SK-N-SH treated with all-trans-retinoic acid at 6 μM for 48 hours (cell line): ENCODE results near the gene METTL17.

Experiments used
- ATAC-seq: fragments of 200-7000 bp; cut with Tn5 transposase; 3 replicates; pipeline ENCODE4 v1.9.1; 2020; ENCODE audit warnings: mild to moderate bottlenecking, moderate library complexity
- ARNTL ChIP-seq: fragments of 450-650 bp; formaldehyde crosslinking; IDR thresholded peaks from 2 replicates; pipeline ENCODE4 v1.5.0; 2020; ENCODE audit warnings: low read depth, mild to moderate bottlenecking, moderate library complexity, borderline replicate concordance
- BACH2 ChIP-seq: fragments of 250-450 bp; sonication (Bioruptor Pico); IDR thresholded peaks from 2 replicates; pipeline ENCODE4 v1.9.0; 2021; ENCODE audit warnings: mild to moderate bottlenecking, borderline replicate concordance
- CSDC2 ChIP-seq: fragments of 250-450 bp; sonication (Bioruptor Pico); IDR thresholded peaks from 2 replicates; pipeline ENCODE4 v1.5.0; 2020; ENCODE audit warnings: mild to moderate bottlenecking, moderate library complexity
- ESRRG ChIP-seq: fragments of 250-450 bp; sonication (Bioruptor Pico); IDR thresholded peaks from 2 replicates; pipeline ENCODE4 v1.6.1; 2021; ENCODE audit warnings: mild to moderate bottlenecking
- GLIS3 ChIP-seq: fragments of 250-450 bp; sonication (Bioruptor Pico); IDR thresholded peaks from 2 replicates; pipeline ENCODE4 v1.5.0; 2020; ENCODE audit warnings: mild to moderate bottlenecking, moderate library complexity
- ISL1 ChIP-seq: fragments of 250-450 bp; sonication (Bioruptor Pico); IDR thresholded peaks from 2 replicates; pipeline ENCODE4 v2.1.2; 2022; ENCODE audit warnings: mild to moderate bottlenecking, moderate library complexity
- OSR1 ChIP-seq: fragments of 250-450 bp; sonication (Bioruptor Pico); IDR thresholded peaks from 2 replicates; pipeline ENCODE4 v1.8.0; 2022; ENCODE audit warnings: moderate library complexity, mild to moderate bottlenecking, inconsistent platforms
- POU6F1 ChIP-seq: fragments of 250-450 bp; sonication (Bioruptor Pico); IDR thresholded peaks from 2 replicates; pipeline ENCODE4 v1.8.0; 2021; ENCODE audit warnings: low read depth, mild to moderate bottlenecking, moderate library complexity, borderline replicate concordance
- PPARA ChIP-seq: fragments of 250-450 bp; sonication (Bioruptor Pico); IDR thresholded peaks from 2 replicates; pipeline ENCODE4 v1.5.0; 2020; ENCODE audit warnings: mild to moderate bottlenecking, borderline replicate concordance
- RARB ChIP-seq: fragments of 250-450 bp; sonication (Bioruptor Pico); IDR thresholded peaks from 2 replicates; pipeline ENCODE4 v1.8.0; 2021; ENCODE audit warnings: mild to moderate bottlenecking, moderate library complexity
- SNAI2 ChIP-seq: fragments of 250-450 bp; sonication (Bioruptor Pico); IDR thresholded peaks from 2 replicates; pipeline ENCODE4 v1.5.0; 2020; ENCODE audit warnings: mild to moderate bottlenecking, moderate library complexity
- TCF4 ChIP-seq: fragments of 250-450 bp; sonication (Bioruptor Pico); IDR thresholded peaks from 2 replicates; pipeline ENCODE4 v1.8.0; 2021; ENCODE audit warnings: mild to moderate bottlenecking, moderate library complexity, borderline replicate concordance
- TOX ChIP-seq: fragments of 250-450 bp; sonication (Bioruptor Pico); IDR thresholded peaks from 2 replicates; pipeline ENCODE4 v1.8.0; 2021; ENCODE audit warnings: mild to moderate bottlenecking, moderate library complexity, borderline replicate concordance
- ZC3H10 ChIP-seq: fragments of 250-450 bp; sonication (Bioruptor Pico); IDR thresholded peaks from 2 replicates; pipeline ENCODE4 v1.5.1; 2021; ENCODE audit warnings: mild to moderate bottlenecking, moderate library complexity
- ZFP30 ChIP-seq: fragments of 450-650 bp; formaldehyde crosslinking; IDR thresholded peaks from 2 replicates; pipeline ENCODE4 v1.5.0; 2022; ENCODE audit warnings: mild to moderate bottlenecking, moderate library complexity
- ZNF565 ChIP-seq: fragments of 450-650 bp; formaldehyde crosslinking; conservative IDR thresholded peaks from 2 replicates; pipeline ENCODE4 v1.5.0; 2020; ENCODE audit warnings: low read depth, mild to moderate bottlenecking, moderate library complexity
- ZNF70 ChIP-seq: fragments of 450-650 bp; formaldehyde crosslinking; IDR thresholded peaks from 2 replicates; pipeline ENCODE4 v1.5.0; 2020; ENCODE audit warnings: mild to moderate bottlenecking, moderate library complexity
- ZNF8 ChIP-seq: fragments of 450-650 bp; formaldehyde crosslinking; IDR thresholded peaks from 2 replicates; pipeline ENCODE4 v1.5.0; 2020; ENCODE audit warnings: mild to moderate bottlenecking, moderate library complexity
- TF ChIP-seq, protein P1 (sequence below): fragments of 250-450 bp; sonication (Bioruptor Pico); IDR thresholded peaks from 2 replicates; pipeline ENCODE4 v1.8.0; 2020; ENCODE audit warnings: mild to moderate bottlenecking, moderate library complexity, borderline replicate concordance
- TF ChIP-seq, protein P2 (sequence below): fragments of 250-450 bp; sonication (Bioruptor Pico); IDR thresholded peaks from 2 replicates; pipeline ENCODE4 v1.5.1; 2021; ENCODE audit warnings: mild to moderate bottlenecking, moderate library complexity
- TF ChIP-seq, protein P3 (sequence below): fragments of 250-450 bp; sonication (Bioruptor Pico); IDR thresholded peaks from 2 replicates; pipeline ENCODE4 v1.5.0; 2020; ENCODE audit warnings: mild to moderate bottlenecking, moderate library complexity

METTL17 gene

GRCh38 chr14:21042918-21043317, 53.1 kb downstream of the METTL17 start:
- no peak for ATAC-seq

DNA sequence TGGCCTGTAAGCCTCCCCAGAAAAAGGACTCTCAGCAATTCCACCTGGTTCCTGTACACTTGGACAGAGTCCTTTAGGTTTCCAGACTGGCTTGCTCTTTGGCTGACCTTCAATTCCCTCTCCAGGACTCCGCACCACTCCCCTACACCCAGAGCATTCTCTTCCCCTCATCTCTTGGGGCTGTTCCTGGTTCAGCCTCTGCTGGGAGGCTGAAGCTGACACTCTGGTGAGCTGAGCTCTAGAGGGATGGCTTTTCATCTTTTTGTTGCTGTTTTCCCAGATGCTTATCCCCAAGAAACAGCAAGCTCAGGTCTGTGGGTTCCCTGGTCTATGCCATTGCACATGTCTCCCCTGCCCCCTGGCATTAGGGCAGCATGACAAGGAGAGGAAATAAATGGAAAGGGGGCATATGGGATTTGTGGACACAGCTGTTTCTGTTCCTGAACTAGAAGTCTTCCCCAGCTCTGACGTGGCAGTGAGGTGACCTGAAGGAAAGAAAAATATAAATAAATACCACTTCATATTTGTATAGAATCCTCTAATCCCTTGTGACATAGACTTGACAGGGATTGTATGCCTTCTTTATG, 53.7 kb downstream of the METTL17 start:
- no peak for ATAC-seq
- TF ChIP-seq TOX (CRISPR knock-in tag) (no peak), ISL1 (no peak), ZFP30 (CRISPR knock-in tag) (no peak), ESRRG (CRISPR knock-in tag) (no peak), ARNTL (CRISPR knock-in tag) (no peak), ZNF565 (CRISPR knock-in tag) (no peak), POU6F1 (CRISPR knock-in tag) (no peak), RARB (CRISPR knock-in tag) (no peak), BACH2 (CRISPR knock-in tag) (no peak), PPARA (CRISPR knock-in tag) (no peak), SNAI2 (CRISPR knock-in tag) (no peak), ZNF70 (CRISPR knock-in tag) (no peak), OSR1 (CRISPR knock-in tag) (no peak), ZNF8 (CRISPR knock-in tag) (no peak), ZC3H10 (no peak)
- TF ChIP-seq, protein P1, sequence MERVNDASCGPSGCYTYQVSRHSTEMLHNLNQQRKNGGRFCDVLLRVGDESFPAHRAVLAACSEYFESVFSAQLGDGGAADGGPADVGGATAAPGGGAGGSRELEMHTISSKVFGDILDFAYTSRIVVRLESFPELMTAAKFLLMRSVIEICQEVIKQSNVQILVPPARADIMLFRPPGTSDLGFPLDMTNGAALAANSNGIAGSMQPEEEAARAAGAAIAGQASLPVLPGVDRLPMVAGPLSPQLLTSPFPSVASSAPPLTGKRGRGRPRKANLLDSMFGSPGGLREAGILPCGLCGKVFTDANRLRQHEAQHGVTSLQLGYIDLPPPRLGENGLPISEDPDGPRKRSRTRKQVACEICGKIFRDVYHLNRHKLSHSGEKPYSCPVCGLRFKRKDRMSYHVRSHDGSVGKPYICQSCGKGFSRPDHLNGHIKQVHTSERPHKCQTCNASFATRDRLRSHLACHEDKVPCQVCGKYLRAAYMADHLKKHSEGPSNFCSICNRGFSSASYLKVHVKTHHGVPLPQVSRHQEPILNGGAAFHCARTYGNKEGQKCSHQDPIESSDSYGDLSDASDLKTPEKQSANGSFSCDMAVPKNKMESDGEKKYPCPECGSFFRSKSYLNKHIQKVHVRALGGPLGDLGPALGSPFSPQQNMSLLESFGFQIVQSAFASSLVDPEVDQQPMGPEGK (CRISPR knock-in tag), result no peak
- TF ChIP-seq, protein P2, sequence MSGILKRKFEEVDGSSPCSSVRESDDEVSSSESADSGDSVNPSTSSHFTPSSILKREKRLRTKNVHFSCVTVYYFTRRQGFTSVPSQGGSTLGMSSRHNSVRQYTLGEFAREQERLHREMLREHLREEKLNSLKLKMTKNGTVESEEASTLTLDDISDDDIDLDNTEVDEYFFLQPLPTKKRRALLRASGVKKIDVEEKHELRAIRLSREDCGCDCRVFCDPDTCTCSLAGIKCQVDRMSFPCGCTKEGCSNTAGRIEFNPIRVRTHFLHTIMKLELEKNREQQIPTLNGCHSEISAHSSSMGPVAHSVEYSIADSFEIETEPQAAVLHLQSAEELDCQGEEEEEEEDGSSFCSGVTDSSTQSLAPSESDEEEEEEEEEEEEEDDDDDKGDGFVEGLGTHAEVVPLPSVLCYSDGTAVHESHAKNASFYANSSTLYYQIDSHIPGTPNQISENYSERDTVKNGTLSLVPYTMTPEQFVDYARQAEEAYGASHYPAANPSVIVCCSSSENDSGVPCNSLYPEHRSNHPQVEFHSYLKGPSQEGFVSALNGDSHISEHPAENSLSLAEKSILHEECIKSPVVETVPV, result no peak
- TF ChIP-seq, protein P3, sequence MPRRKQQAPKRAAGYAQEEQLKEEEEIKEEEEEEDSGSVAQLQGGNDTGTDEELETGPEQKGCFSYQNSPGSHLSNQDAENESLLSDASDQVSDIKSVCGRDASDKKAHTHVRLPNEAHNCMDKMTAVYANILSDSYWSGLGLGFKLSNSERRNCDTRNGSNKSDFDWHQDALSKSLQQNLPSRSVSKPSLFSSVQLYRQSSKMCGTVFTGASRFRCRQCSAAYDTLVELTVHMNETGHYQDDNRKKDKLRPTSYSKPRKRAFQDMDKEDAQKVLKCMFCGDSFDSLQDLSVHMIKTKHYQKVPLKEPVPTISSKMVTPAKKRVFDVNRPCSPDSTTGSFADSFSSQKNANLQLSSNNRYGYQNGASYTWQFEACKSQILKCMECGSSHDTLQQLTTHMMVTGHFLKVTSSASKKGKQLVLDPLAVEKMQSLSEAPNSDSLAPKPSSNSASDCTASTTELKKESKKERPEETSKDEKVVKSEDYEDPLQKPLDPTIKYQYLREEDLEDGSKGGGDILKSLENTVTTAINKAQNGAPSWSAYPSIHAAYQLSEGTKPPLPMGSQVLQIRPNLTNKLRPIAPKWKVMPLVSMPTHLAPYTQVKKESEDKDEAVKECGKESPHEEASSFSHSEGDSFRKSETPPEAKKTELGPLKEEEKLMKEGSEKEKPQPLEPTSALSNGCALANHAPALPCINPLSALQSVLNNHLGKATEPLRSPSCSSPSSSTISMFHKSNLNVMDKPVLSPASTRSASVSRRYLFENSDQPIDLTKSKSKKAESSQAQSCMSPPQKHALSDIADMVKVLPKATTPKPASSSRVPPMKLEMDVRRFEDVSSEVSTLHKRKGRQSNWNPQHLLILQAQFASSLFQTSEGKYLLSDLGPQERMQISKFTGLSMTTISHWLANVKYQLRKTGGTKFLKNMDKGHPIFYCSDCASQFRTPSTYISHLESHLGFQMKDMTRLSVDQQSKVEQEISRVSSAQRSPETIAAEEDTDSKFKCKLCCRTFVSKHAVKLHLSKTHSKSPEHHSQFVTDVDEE (CRISPR knock-in tag), result no peak

More at GRCh38 chr14:21042918-21043317, 53.1 kb downstream of the METTL17 start:
- TF ChIP-seq BACH2 (CRISPR knock-in tag), result no peak

GRCh38 chr14:21043974-21044618, 54.3 kb downstream of the METTL17 start:
- TF ChIP-seq ZC3H10, result no peak
- no peak for TF ChIP-seq ZNF565 (CRISPR knock-in tag)
- TF ChIP-seq GLIS3 (CRISPR knock-in tag), result no peak
- no peak for TF ChIP-seq TCF4 (CRISPR knock-in tag)
- TF ChIP-seq, protein P3 (CRISPR knock-in tag), result no peak
- no peak for TF ChIP-seq BACH2 (CRISPR knock-in tag)
- TF ChIP-seq CSDC2, result no peak
- no peak for TF ChIP-seq OSR1 (CRISPR knock-in tag)
- no peak for TF ChIP-seq RARB (CRISPR knock-in tag)
- TF ChIP-seq, protein P2, result no peak
- TF ChIP-seq ZNF70 (CRISPR knock-in tag), result no peak
- no peak for ATAC-seq
